ENCODE data around the gene CCDC32.
"Not testable (repeated sequence)": the region's sequence is repeated elsewhere in the genome, so short reads cannot be mapped to it uniquely, and the experiment has no call there.

The CCDC32 gene, protein sequence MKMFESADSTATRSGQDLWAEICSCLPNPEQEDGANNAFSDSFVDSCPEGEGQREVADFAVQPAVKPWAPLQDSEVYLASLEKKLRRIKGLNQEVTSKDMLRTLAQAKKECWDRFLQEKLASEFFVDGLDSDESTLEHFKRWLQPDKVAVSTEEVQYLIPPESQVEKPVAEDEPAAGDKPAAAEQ

GRCh38 chr15:40564591-40565332 lies at the start of gene CCDC32:
CCDC32 (minus strand) TSS chr15:40565042; CDS start chr15:40563015, 2,027 bp downstream.
- DNase-seq: peak; percentile 95 to 97

DNA sequence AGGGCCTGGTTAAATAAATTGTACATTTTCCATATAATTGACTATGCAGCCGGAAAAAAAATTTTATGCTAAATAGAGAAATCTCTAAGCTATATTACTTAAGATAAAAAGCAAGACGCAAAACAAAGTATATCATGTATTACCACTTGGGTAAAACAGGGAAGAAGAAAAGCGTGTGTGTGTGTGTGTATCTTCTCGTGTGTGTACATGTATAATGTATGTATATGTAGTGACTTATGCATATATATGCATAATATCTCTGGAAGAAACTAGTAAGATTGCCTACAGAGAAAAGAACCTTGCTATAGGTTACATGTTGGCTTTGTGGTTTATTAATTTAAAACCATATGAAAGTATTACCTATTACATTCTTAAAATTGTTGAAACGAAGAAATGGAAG lies 48.2 kb upstream of the CCDC32 start:
- no peak for DNase-seq

- DNase-seq: no peak
These were observed 39.1 kb upstream of the CCDC32 start for GRCh38 chr15:40603935-40604334.

GRCh38 chr15:40600956-40601355 lies 36.1 kb upstream of the CCDC32 start:
- DNase-seq: no peak

DNA sequence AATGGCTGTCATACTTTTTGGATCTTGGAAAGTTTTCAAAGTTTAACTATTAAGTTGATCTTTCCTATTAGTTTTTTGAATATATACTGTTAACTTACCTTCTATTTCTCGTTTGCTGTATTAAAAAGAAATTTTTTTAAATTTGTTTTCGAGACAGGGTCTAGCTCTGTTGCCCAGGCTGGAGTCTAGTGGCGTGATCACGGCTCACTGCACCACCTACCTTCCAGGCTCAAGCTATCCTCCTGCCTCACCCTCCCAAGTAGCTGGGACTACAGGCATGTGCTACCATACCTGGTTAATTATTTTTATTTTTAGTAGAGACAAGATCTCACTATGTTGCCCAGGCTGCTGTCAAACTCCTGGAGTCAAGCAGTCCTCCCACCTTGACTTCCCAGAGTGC lies 33.8 kb upstream of the CCDC32 start:
- no peak for DNase-seq

DNA sequence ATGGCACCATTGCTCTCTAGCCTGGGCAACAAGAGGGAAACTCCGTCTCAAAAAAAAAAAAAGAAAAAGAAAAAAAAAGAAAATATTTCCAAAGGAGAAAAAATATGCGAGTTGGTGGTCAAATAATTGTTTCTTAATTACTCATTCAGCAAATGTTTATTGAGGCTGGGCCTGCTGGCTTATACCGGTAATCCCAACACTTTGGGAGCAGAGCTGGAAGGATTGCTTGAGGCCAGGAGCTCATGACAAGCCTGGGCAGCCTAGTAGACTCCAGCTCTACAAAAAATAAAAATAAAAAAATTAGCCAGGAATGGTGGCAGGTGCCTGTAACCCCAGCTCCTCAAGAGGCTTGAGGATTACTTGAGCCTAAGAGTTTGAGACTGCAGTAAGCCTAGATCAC lies 33.3 kb upstream of the CCDC32 start:
- no peak for DNase-seq

GRCh38 chr15:40597024-40597423 lies 32.2 kb upstream of the CCDC32 start:
- DNase-seq: no peak

GRCh38 chr15:40595773-40596172 lies 30.9 kb upstream of the CCDC32 start:
- no peak for DNase-seq

DNA sequence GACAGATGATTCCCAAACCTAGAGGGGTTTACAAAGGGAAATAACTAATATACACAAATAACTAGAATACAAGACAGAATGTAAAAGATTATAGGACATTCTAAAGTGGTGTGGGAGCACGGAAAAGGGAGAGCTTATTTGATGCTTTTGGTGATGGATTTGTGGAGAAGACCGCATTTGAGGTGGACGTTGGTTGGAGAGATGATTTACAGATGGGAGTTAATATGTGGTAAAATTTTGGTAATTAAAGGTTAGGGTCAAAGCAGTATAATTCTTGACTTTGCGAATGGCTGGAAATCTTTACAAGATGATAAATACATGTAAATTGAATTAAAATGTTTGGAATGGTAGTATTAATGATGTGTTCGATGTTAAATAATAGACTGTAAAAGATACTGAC lies 30.4 kb upstream of the CCDC32 start:
- DNase-seq: no peak

GRCh38 chr15:40594429-40594836 lies 29.6 kb upstream of the CCDC32 start:
- DNase-seq: no peak

GRCh38 chr15:40593588-40594428 lies 29.0 kb upstream of the CCDC32 start, which contains the start of gene KNL1:
KNL1 (plus strand) TSS chr15:40594249; CDS start chr15:40602932, 8,683 bp downstream.
- DNase-seq: peak; percentile 70 to 81

DNA sequence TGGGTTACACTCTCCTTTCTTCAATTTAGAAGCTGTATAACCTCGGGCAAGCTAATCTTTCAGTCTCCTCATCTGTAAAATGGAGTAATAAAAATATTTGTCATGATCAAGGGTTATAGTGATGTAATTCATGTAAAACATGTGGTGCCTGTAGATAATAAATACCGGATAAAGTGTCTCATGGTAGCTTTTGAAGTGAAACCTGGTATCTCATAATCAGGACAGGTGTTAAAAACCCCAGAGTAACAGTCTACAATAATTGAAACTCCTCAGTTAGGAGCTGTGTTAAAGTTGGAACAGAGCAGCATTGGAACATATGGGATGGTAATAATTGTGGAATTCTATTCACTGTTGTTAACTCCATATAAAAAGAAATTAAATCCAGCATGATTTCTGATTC lies 28.3 kb upstream of the CCDC32 start:
- no peak for DNase-seq

GRCh38 chr15:40591389-40591788 lies 26.5 kb upstream of the CCDC32 start:
- no peak for DNase-seq

DNA sequence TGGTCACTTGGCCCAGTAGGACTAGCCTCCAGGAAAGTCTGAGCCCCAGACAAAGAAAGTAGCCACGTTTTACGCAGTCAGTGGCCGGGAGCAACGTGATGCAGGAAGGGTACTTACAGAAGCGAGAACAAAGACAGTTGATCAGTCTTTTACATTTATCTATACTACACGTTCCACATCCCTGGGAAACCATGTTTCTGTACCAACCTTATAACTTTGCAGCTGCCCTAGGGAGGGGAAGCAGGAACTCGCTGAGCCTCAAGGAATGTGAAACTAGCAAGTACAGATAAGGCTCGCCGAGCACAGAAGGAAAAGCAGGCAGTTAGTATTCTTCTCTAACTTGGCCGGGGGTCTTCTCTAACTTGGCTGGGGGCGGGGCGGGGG lies 25.8 kb upstream of the CCDC32 start:
- DNase-seq: no peak

- DNase-seq: no peak
These were observed 19.3 kb upstream of the CCDC32 start for GRCh38 chr15:40584191-40584590.

- DNase-seq: no peak
These were observed 17.9 kb upstream of the CCDC32 start for GRCh38 chr15:40582726-40583246.

- not testable (repeated sequence) for DNase-seq
These were observed 17.0 kb upstream of the CCDC32 start for GRCh38 chr15:40581796-40582195.

DNA sequence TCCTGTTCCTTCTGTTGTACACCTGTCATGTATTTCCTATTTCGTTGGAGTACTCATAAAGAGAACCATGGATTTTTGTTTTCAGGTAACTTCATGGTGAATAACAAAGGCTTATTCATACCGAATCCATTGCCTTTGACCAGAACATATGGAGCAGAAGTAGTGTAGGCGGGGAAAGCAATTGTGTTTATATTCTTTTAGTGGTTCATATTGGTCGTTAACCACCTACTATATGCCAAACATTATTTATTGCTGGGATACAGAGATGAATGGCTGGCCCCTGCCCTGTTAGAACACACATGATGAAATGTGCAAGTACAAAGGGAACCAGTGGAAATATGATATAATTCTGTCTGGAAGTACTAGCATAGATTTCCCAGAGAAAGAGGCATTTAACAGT lies 14.1 kb upstream of the CCDC32 start:
- no peak for DNase-seq

GRCh38 chr15:40576914-40577313 lies 12.1 kb upstream of the CCDC32 start:
- DNase-seq: not testable (repeated sequence)

GRCh38 chr15:40575113-40575512 lies 10.3 kb upstream of the CCDC32 start:
- no peak for DNase-seq

GRCh38 chr15:40569129-40569953 lies 4.5 kb upstream of the CCDC32 start, which contains the start of gene RPUSD2:
RPUSD2 (plus strand) TSS chr15:40569299; CDS start chr15:40569338, 39 bp downstream.
- peak; percentile 70 to 75 for DNase-seq

DNA sequence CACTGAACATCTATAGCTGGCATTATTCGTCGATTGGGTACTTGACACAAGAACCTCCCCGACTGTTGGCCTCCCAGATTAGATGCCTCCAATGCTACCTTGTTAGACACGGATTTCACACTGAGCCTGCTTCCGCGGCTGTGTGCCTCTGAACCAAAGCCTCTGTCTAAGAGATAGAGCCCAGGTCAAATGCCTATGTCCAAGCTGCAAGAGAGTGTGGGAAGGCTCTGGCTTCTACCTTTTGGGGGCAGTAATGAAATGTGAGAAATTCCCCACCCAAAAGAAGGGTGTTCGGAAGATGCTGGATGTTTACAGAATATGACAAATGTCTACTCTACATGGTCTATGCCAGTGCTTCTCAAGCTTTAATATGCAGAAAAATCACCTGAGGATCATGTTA lies 2.3 kb upstream of the CCDC32 start:
- DNase-seq: no peak

Data from Kasumi-1 (cell line).